Measurements from ENCODE around the gene PLCD3.

Gene PLCD3, protein sequence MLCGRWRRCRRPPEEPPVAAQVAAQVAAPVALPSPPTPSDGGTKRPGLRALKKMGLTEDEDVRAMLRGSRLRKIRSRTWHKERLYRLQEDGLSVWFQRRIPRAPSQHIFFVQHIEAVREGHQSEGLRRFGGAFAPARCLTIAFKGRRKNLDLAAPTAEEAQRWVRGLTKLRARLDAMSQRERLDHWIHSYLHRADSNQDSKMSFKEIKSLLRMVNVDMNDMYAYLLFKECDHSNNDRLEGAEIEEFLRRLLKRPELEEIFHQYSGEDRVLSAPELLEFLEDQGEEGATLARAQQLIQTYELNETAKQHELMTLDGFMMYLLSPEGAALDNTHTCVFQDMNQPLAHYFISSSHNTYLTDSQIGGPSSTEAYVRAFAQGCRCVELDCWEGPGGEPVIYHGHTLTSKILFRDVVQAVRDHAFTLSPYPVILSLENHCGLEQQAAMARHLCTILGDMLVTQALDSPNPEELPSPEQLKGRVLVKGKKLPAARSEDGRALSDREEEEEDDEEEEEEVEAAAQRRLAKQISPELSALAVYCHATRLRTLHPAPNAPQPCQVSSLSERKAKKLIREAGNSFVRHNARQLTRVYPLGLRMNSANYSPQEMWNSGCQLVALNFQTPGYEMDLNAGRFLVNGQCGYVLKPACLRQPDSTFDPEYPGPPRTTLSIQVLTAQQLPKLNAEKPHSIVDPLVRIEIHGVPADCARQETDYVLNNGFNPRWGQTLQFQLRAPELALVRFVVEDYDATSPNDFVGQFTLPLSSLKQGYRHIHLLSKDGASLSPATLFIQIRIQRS

DNA sequence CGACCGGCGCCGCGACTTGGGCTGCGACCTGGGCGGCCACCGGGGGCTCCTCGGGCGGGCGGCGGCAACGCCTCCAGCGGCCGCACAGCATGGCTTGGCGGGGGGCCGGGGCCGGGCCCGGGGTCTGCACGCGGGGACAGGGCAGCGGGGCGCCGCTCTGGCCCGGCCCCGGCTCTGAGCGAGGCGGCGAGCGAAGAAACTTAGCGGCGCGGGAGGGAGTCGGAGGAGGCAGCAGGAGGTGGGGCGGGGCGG lies at the start of gene PLCD3:
Gene PLCD3 (minus strand): TSS at position 196 of the 252 bp plus-strand sequence. CDS start 105 bp downstream, at position 91.
- no peak for DNase-seq (ENCODE audit: low spot score)

DNA sequence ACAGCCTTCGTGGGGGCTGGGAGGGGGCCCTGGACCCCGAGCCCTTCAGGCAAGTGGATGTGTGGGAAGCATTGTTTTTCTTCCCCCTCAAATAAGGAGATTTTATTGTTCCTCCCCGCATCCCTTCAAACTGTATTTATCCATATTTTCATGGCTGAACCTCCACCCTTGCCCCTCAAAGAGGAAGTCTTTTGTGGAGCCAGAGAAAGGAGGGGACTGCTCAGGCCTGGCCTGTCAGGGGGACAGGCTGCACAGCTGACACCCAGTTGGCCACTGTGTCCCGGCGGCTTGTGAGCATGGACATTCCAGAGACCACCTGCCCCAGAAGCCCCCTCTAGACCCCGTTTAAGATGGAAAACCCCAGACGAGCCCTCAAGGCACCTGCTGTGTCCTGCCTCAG lies 45.2 kb upstream of the PLCD3 start:
- DNase-seq (ENCODE audit: low spot score), result no peak

GRCh38 chr17:45175759-45176115 lies 43.4 kb upstream of the PLCD3 start:
- no peak for DNase-seq (ENCODE audit: low spot score)

GRCh38 chr17:45172541-45173286 lies 40.4 kb upstream of the PLCD3 start:
- DNase-seq (ENCODE audit: low spot score), result peak; percentile 93

- no peak for DNase-seq (ENCODE audit: low spot score)
These were observed 39.9 kb upstream of the PLCD3 start for GRCh38 chr17:45172232-45172540.

- no peak for DNase-seq (ENCODE audit: low spot score)
These were observed 39.3 kb upstream of the PLCD3 start for GRCh38 chr17:45171338-45172231.

DNA sequence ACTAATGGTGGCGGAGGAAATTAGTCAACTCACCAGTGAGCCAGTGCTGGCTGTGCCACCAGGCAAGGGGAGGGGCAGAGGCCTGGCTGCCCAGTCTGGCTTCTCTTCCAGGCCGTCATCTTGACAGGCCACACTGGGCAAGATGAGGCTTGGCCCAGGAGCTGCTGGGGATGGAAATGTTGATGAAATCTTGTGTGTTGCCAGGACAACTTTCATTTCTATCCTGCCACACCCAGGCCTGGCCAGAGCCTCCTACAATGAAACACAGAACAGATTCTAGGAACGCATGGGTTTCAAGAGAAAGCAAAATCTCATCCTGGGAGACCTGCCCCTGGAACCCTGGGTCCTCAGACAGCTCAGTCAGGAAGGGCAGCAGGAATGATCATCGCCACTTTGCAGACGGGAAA lies 38.6 kb upstream of the PLCD3 start:
- DNase-seq (ENCODE audit: low spot score), result no peak

DNA sequence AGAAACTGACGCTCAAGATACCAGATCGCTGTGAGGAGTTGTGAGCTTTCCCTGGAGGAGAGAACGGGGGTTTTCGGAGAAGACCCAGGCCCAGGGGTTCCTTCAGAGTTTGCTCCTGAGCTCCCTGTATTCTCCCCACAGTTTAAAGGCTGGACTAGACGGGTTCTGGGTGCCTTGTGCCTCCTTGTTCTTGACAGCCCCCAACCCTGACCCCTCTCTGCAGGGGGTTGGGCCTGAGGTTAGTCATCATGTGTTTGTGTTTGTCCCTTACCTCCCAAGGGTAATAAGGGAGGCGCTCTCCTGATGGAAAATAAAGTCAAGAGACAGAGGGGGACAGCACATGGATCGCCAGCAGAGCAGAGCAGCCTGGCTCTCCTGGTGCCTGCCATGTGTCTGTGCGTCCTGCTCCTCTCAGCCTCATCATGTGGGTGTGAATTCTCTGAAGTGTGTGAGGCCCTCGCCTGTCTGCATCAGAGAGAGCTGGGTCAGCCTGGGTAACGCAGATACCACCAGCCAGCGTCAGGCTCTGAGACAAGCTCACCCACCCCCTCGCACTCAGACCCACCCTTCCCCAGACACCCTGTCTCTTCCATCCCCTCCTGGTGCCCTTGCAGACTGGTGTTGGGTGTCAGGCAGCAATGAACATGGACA lies 38.1 kb upstream of the PLCD3 start:
- DNase-seq (ENCODE audit: low spot score), result no peak

DNA sequence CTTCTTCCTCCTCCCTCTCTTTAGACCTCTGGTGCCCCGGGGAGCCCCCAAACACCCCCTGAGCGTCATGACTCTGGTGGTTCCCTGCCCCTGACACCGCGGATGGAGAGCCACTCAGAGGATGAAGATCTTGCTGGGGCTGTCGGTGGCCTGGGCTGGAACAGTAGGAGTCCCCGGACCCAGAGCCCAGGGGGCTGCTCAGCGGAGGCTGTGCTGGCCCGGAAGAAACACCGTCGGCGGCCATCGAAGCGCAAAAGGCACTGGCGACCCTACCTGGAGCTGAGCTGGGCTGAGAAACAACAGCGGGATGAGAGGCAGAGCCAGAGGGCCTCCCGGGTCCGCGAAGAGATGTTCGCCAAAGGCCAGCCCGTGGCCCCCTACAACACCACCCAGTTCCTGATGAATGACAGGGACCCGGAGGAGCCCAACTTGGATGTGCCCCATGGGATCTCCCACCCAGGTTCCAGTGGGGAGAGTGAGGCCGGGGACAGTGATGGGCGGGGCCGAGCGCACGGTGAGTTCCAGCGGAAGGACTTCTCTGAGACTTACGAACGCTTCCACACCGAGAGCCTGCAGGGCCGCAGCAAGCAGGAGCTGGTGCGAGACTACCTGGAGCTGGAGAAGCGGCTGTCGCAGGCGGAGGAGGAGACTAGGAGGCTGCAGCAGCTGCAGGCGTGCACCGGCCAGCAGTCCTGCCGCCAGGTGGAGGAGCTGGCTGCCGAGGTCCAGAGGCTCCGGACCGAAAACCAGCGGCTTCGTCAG lies 36.9 kb upstream of the PLCD3 start:
- no peak for DNase-seq (ENCODE audit: low spot score)

DNA sequence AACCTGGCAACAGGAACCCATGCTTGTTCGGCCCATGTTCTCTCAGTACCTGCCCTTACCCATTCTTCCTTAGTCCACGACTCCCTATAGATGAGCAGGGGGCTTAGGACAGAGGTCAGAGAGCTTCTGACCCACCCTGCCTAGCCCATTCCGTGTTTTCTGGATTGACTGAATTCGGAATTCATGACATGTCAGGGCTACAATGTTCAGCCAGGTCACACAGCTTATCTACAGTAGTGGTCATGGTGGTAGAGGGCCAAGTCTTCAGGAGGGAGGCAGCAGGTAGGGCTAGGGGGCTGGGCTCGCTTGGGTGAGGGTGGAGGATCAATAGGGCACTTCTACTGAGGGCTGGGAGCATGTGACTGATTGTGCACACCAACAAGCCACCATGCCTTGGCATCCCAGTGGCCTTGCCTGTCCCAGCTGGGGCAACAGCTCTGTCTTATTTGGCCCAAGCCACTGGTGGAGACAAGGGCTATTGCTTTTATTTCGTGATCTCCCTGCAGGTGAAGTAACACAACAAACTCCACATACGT lies 32.5 kb upstream of the PLCD3 start:
- no peak for DNase-seq (ENCODE audit: low spot score)

GRCh38 chr17:45162025-45162687 lies 29.8 kb upstream of the PLCD3 start:
- DNase-seq (ENCODE audit: low spot score), result no peak

DNA sequence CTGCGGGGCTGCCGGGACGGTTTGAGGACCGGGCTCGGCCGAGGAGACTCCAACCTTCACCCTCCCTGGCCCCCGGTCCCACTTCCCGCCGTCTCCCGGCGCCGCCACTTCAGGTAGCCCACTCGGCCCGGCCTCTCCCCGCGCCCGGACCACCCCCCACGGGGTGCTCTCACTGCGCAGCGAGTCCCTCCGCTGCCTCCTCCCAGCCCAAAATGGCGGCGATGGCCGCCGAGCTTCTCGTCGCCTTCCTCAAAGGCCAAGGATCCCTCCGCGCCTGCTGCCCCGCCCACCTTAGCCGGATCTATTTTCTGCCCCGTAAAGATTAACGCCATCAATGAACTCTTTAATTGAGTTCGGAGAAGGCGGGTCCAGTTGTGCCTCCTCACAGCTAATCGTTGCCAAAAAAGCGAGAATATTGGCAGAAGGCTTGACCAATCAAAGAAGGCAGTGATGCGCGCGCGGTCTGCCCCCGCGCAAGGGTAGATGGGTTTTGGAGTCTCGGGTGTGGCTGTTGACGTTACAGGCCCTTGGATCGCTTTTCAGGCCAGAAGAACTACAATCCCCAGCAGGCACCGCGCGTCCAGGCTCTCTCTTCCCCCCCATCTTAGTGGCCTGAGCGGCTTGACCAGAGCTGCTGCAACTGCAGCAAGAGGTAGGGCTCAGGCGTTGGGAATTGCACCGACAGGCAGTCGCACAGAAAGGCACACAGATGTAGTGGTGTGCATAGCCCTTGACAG lies 29.1 kb upstream of the PLCD3 start, which contains the start of gene HEXIM2:
Gene HEXIM2 (plus strand): TSS at position 588 of the 737 bp plus-strand sequence. CDS start 919 bp downstream, outside the sequence.
- peak; percentile 100 for DNase-seq (ENCODE audit: low spot score)

DNA sequence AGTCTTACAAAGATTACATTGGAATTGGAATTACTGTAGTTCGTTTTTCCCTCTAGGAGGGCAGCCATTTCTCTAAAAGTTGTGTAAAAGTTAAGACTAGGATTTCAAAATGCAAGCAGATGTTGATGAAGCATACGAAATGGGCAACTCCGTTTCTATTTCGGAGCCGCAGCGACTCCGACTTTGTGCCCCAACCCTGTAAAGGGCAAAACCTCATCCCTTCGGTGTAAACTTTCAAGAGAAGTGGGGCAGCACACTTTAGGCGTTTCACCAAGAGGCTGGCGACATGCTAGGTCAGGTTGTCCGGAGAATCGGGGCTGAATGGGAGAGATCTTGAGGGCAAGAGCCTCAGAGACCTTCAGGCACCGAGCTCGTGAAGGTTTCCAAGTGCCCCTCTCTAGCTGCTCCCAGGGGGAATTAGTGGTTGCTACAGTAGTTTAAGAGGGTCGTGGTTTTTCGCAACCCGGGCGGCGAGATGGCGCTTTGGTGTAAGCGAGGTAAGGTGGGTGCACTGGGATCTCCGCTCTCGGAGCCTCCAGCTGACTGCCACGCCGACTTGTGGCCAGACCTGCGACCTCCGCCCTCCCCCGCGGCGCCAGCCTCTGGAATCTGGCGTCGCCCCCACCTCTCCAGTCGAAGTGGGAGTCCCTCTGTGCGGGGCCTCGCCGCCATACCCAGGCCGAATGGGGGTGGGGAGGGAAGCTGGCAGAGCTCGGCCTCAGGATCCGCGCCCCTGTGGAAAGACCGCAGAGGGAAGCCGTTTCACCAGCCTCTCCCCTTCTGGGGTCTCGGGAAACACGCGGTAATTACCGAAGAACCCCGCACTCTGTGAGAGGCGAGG lies 28.4 kb upstream of the PLCD3 start:
- DNase-seq (ENCODE audit: low spot score), result peak; percentile 69

DNA sequence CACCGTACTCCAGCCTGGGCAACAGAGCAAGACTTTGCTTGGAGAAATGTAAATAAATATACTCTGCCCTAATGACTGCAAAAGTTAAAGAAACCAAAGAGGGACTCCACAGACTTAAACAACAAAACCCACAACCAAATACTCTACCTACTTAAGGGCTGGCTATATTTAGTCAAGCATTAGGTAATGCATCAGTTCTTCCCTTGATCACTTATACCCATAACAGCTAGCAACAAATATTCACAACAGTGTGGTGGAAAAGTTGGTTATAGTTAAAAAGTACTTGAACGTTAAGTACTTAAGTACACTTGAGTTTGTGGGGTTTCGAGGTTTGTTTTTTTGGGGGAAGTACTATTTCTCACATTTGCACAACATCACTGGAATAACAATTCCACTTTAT lies 23.9 kb upstream of the PLCD3 start:
- DNase-seq (ENCODE audit: low spot score), result no peak

- DNase-seq (ENCODE audit: low spot score), result no peak
These were observed 23.2 kb upstream of the PLCD3 start for GRCh38 chr17:45155483-45155882.

DNA sequence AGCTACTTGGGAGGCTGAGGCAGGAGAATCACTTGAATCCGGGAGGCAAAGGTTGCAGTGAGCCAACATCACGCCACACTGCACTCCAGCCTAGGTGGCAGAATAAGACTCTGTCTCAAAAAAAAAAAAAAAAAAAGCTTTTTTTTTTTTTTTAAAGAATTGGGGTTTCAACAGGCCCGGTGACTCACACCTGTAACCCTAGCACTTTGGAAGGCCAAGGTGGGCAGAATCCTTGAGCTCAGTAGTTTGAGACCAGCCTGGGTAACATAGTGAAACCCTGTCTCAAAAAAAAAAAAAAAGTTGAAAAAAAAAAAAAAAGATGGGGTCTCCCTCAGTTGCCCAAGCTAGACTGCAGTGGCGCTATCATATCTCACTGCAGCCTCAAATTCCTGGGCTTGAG lies 22.7 kb upstream of the PLCD3 start:
- no peak for DNase-seq (ENCODE audit: low spot score)

- no peak for DNase-seq (ENCODE audit: low spot score)
These were observed 18.8 kb upstream of the PLCD3 start for GRCh38 chr17:45150911-45151809.
